C4-2B (cell line): ENCODE results near the gene BLOC1S4.

Experiments used
- CTCF ChIP-seq: fragments of 450-650 bp; conservative IDR thresholded peaks from 2 replicates; pipeline ENCODE4 v1.5.1; 2017; ENCODE audit warnings: mild to moderate bottlenecking
- ZFX ChIP-seq: fragments of 450-650 bp; IDR thresholded peaks from 2 replicates; pipeline ENCODE4 v1.6.1; 2017

DNA sequence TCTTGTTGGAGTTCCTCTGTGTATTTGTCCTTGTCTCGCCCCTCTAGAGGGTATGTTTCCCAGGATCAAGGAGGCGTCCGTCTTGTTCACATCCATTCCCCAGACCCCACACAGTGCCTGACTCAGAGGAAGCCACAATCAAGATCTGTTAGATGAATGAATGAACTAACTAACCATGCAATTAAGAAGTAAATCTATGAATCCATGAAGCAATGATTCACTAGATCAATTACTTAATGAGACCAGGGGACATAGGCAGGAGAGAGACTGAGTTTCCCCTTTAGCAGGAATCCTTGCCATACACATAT, 11.9 kb downstream of the BLOC1S4 start:
- TF ChIP-seq CTCF (no peak), ZFX (no peak)
